ENCODE results near the gene PIK3IP1. TPM values are rescaled to one million over a fixed set of nuclear protein-coding genes. Genes with fewer than 3 reads are reported as not detected.

Gene PIK3IP1
- total and polyA plus RNA-seq, 9 of the 15 experiments (the other 6 are each of a cell fraction or from before 2014, with no cell fraction given) = 0.11 to 1.3 (median 0.77) TPM

DNA sequence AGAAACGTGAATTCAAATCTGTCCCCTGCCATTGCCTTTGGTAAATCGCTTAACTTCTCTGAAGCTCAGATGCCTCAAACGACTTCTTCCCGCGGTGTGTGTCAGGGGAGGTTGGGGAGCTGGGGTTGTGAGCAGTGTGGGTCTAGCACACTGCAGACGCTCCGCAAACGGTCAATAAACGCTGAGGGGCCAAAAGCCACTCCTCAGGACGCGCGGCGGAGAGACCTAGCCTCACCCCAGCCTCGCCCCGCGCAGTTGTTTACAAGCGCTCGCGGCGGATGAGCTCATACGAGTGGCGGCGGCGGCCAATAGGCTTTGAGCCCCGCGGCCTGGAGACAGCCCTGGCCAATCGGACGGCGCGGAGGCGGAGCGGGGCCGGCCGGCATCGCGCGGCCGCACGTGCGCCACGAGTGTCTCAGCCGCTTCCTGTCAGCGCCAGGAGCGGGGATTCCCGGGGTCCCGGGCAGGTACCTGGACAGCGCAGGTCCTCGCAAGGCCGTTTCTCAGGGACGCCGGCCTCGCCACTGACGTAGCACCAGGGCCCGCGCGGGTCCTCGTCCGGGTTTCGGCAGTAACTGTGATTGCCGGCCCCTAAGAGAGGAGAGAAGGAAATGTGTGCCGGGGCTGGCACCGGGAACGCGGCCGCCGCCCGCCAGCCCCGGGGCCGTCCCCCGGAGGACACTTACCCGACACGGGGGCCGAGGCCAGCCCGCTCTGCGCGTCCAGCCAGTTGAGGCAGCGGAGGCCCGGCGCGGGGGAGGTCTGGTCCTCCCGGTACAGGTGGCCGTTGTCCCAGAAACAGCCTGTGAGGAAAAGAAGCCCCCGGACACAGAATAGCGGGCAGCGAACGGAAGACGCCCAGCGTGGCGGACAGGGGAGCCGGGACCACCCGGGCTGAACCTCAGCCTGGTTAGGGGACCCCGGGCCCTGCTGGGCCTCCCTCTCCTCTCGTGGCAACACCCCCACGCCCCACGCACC, 1.5 kb downstream of the PIK3IP1 start (continued):
- no peak for TF ChIP-seq CHAMP1 (IDR thresholded peaks at IDR 0.05)
- TF ChIP-seq, protein P1, sequence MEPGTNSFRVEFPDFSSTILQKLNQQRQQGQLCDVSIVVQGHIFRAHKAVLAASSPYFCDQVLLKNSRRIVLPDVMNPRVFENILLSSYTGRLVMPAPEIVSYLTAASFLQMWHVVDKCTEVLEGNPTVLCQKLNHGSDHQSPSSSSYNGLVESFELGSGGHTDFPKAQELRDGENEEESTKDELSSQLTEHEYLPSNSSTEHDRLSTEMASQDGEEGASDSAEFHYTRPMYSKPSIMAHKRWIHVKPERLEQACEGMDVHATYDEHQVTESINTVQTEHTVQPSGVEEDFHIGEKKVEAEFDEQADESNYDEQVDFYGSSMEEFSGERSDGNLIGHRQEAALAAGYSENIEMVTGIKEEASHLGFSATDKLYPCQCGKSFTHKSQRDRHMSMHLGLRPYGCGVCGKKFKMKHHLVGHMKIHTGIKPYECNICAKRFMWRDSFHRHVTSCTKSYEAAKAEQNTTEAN (CRISPR knock-in tag; IDR thresholded peaks at IDR 0.05) = no peak
- peak; percentile 74 for TF ChIP-seq POLR2B (IDR thresholded peaks at IDR 0.05; ENCODE audit: low read depth, partially characterized antibody)
- no peak for TF ChIP-seq TBL1XR1 (IDR thresholded peaks at IDR 0.05; ENCODE audit: low read length in 2 of 2)
- peak; percentile 59 for TF ChIP-seq GABPA (tag; conservative IDR thresholded peaks at IDR 0.05; ENCODE audit: low read depth)
- peak; percentile 83 to 87 for TF ChIP-seq NRF1 (conservative IDR thresholded peaks at IDR 0.05 in 1 of 2, IDR thresholded peaks at IDR 0.05 in 1 of 2)
- peak; percentile 91 for TF ChIP-seq POLR2G (IDR thresholded peaks at IDR 0.05; ENCODE audit: low read depth, low read length)
- TF ChIP-seq, protein P2, sequence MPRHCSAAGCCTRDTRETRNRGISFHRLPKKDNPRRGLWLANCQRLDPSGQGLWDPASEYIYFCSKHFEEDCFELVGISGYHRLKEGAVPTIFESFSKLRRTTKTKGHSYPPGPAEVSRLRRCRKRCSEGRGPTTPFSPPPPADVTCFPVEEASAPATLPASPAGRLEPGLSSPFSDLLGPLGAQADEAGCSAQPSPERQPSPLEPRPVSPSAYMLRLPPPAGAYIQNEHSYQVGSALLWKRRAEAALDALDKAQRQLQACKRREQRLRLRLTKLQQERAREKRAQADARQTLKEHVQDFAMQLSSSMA (CRISPR knock-in tag; IDR thresholded peaks at IDR 0.05) = no peak
- peak; percentile 81 for TF ChIP-seq ZNF592 (IDR thresholded peaks at IDR 0.05)
- TF ChIP-seq HDAC1 (IDR thresholded peaks at IDR 0.05) = peak in 1 of 2 experiments; percentile 89; a peak in 2 of 4 replicates
- no peak for TF ChIP-seq ZNF41 (CRISPR knock-in tag; conservative IDR thresholded peaks at IDR 0.05)
- peak; percentile 61 for TF ChIP-seq ZFX (CRISPR knock-in tag; IDR thresholded peaks at IDR 0.05)
- TF ChIP-seq SREBF1 (IDR thresholded peaks at IDR 0.05; ENCODE audit: borderline replicate concordance, low read depth, low read length) = no peak
- no peak for TF ChIP-seq TRIM24 (IDR thresholded peaks at IDR 0.05)
- peak; percentile 51; the same call in 1 of the 2 replicates for TF ChIP-seq CEBPB (tag; IDR thresholded peaks at IDR 0.05)
